ENCODE measurements around the gene ZNF358.

- no peak for TF ChIP-seq POLR2AphosphoS5 (IDR thresholded peaks at IDR 0.05; ENCODE audit: low read depth, low read length)
- TF ChIP-seq REST (IDR thresholded peaks at IDR 0.05; ENCODE audit: insufficient read depth in 1 of 2, low read depth in 2 of 2, low read length in 2 of 2), result no peak
- no peak for TF ChIP-seq TAF1 (IDR thresholded peaks at IDR 0.05; ENCODE audit: borderline replicate concordance, insufficient read depth, low read length)
- TF ChIP-seq FOXP2 (optimal IDR thresholded peaks at IDR 0.05; ENCODE audit: borderline replicate concordance, extremely low read depth, extremely low read length, insufficient read depth), result no peak
These were observed 46.1 kb upstream of the ZNF358 start for GRCh38 chr19:7469669-7470285.

Measured in PFSK-1 (cell line).